ENCODE measurements around the gene LRRN2.

The LRRN2 gene

DNA sequence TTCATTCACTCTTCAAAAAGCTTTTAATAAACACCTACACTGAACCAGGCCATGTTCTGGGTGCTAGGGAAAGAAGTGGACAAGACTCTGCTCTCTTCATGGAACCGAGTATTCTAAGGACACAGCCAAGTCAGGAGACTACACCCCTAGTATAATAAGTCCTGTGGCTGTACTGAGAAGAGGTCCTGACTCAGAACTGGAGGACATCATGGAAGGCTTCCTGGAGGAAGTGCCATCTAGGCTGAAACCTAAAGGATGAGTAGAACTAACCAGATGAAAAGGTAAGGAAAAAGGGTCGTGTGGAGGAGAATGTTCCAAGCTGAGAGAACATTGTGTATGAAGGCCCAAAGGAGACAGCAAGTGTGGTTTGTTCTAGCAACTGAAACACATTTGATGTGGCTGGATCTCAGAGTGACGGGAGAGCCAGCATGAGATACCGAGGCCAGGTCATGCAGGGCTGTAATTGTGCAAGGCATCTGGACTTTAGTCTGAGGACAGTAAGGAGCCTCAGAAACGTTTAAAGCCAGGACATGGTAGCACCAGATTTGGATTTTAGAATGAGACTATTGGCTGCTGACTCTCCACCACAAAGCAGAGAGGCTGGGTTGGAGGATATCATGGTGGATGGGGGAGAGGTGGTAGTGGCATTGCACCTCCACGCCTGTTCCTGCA, 82.5 kb downstream of the LRRN2 start:
- no peak for DNase-seq (ENCODE audit: low read depth)
- TF ChIP-seq, protein P1, sequence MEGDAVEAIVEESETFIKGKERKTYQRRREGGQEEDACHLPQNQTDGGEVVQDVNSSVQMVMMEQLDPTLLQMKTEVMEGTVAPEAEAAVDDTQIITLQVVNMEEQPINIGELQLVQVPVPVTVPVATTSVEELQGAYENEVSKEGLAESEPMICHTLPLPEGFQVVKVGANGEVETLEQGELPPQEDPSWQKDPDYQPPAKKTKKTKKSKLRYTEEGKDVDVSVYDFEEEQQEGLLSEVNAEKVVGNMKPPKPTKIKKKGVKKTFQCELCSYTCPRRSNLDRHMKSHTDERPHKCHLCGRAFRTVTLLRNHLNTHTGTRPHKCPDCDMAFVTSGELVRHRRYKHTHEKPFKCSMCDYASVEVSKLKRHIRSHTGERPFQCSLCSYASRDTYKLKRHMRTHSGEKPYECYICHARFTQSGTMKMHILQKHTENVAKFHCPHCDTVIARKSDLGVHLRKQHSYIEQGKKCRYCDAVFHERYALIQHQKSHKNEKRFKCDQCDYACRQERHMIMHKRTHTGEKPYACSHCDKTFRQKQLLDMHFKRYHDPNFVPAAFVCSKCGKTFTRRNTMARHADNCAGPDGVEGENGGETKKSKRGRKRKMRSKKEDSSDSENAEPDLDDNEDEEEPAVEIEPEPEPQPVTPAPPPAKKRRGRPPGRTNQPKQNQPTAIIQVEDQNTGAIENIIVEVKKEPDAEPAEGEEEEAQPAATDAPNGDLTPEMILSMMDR (conservative IDR thresholded peaks at IDR 0.05; ENCODE audit: low read depth, low read length) = no peak
- H3K4me3 ChIP-seq (ENCODE audit: low read length) = no peak overlapping the region

DNA sequence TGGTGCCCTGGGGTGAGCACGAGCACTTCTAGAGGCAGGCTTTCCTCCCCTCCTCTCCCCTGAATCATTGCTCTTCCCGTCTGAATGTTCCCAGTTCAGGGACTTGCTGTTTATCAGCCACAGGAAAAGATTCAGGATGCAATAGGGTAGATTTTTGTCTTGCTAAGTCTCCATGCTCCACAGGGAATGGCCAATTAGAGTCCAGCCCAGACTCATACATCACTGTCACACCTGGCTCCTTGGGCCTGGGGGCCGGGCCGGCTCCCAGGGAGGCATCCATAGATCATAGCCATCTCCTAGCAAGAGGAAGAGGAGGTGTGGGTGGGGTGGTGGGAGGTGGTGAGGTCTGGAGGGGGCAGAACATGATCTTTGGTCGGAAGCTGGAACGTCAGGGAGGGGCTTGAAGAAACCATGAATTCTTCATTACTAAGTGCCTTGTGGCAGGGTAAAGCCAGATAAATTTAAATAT, 83.4 kb downstream of the LRRN2 start:
- no peak for DNase-seq (ENCODE audit: low read depth)
- H3K4me3 ChIP-seq (ENCODE audit: low read length) = no peak overlapping the region
- TF ChIP-seq, protein P1 (conservative IDR thresholded peaks at IDR 0.05; ENCODE audit: low read depth, low read length) = no peak

DNA sequence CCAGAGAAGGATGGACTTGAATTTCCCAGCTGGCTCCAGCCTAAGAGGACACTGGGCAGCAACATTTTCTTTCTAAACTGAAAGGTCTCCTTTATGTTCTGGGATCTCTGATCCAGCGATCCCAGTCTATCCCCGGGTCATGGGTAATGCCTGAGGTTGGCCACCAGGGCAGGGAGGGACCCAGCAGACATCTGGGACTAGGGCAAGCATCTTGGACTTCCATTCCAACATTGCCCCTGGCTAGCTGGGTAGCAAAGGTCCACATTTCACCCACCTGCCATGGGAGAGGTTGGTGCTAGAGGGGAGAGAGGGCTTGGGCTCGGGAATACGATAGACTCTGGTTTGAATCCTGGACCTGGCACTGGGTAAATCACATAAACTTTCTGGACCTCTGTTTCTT, 84.6 kb downstream of the LRRN2 start:
- TF ChIP-seq, protein P1 (conservative IDR thresholded peaks at IDR 0.05; ENCODE audit: low read depth, low read length) = peak; percentile 33
- no peak for DNase-seq (ENCODE audit: low read depth)
- H3K4me3 ChIP-seq (ENCODE audit: low read length) = no peak overlapping the region

DNA sequence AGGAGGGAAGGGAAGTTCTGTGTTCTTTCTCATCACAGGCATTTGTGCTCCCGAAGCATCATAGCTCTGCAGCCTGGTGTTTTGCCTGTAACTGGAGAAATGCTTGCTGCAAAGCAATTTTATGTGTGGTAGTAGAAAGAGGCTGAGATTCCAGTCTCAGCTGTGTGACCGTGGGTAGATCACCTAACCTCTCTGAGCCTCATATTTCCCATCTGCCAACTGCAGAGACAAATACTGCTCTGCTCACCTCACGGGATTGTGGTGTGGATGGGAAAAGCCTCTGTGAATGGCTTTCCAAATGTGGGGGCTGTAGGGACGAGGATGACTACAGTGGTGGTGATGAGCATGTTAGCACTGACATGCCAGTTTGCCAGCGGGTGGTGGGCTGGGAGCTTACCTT, 85.3 kb downstream of the LRRN2 start:
- TF ChIP-seq, protein P1 (conservative IDR thresholded peaks at IDR 0.05; ENCODE audit: low read depth, low read length) = no peak
- DNase-seq (ENCODE audit: low read depth) = no peak
- H3K4me3 ChIP-seq (ENCODE audit: low read length) = no peak overlapping the region

DNA sequence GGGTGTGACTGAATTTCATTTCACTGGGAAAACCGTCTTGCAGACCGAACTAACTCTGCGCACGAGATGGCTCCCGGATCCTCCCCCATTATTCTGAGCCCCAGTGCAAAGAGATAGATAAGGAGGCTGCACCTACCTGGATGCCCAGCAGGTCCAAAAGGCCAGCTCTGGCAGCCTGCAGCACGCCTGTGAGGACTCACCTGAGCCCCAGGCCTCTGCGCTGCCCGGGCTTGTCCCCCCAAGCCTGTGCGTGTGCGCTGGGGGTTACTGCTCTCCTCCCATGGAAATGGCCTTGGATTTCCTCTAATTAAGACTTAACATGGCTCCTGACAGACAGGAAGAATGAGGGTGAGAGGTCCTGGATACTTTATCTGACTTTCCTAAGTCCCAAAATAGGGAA, 85.9 kb downstream of the LRRN2 start:
- no peak overlapping the region for H3K4me3 ChIP-seq (ENCODE audit: low read length)
- DNase-seq (ENCODE audit: low read depth) = no peak
- TF ChIP-seq, protein P1 (conservative IDR thresholded peaks at IDR 0.05; ENCODE audit: low read depth, low read length) = no peak

DNA sequence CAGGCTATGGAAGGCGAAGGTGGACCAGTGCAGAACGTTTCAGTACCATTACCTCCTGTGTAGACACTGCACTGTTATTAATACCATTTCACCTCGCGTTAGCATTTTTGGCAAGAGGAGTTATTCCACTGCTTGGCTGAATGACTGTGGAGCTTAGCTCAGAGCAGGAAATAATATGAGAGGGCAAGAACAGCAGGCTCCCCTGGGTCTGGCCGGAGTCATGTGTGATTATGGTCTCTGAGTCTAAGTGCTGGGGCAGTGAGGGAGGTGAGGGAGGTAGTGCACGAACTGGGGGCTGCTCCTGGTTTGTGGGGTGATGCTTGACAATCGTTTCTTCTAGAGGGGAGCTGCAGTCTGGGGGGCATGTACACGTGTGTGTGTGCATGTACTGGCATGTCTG, 86.4 kb downstream of the LRRN2 start:
- no peak overlapping the region for H3K4me3 ChIP-seq (ENCODE audit: low read length)
- TF ChIP-seq, protein P1 (conservative IDR thresholded peaks at IDR 0.05; ENCODE audit: low read depth, low read length) = no peak
- DNase-seq (ENCODE audit: low read depth) = no peak

DNA sequence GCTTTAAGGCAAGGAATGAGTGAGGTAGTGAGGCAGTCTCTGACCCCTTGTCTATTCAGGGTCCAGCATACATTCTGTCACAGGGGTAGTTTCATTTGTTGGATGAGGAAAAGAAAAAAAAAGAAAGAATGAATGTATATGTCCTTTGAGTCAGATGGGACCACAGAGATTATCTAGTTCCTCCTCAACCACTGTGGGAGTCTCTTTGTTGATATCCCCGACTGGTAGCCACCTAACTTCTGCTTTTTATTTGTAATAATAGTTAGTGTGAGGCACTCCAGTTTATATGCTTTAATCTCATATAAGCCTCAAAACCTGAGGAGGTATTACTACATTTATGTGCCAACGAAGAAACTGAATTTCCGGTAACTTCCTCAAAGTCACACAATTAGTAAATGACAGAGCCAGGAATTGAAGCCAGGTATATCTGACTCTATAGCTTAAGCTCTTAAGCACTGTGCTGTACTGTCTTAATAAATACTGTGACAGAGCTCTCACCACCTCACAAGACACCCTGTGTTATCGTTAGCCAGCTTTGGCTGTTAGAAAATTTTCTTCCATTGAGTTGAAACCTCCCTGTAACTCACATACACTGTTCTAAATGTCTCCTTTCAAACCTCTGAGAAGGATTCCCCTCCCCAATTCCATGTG, 87.1 kb downstream of the LRRN2 start:
- TF ChIP-seq, protein P1 (conservative IDR thresholded peaks at IDR 0.05; ENCODE audit: low read depth, low read length) = no peak
- no peak overlapping the region for H3K4me3 ChIP-seq (ENCODE audit: low read length)
- no peak for DNase-seq (ENCODE audit: low read depth)

All from retinal pigment epithelial cell (primary cell).